HuH-7 (cell line): Measurements from ENCODE around the gene IQGAP1.

Experiments
- DNase-seq: peaks from one replicate; pipeline ENCODE4 v3.0.0; 2011; ENCODE audit warnings: low spot score

The IQGAP1 gene

DNA sequence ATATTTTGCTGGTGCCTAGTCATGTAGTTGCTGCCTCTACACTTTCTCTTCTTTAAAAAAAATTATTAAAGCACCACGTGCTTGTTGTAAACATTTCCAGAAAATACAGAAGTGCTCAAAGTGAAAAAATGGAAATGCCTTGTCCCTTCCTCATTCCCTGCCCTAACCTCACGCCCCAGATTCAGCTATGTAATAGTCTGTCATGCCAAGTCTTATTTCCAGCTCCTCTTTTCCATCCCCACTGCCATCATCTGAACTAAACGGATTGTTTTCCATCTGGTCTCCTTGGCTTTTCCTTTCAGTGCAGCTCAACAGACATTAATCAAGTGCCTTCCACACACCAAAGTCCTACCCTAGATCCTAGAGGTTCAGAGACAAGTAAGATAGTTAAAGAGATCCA is 20.5 kb upstream of the IQGAP1 start:
- DNase-seq: no peak

DNA sequence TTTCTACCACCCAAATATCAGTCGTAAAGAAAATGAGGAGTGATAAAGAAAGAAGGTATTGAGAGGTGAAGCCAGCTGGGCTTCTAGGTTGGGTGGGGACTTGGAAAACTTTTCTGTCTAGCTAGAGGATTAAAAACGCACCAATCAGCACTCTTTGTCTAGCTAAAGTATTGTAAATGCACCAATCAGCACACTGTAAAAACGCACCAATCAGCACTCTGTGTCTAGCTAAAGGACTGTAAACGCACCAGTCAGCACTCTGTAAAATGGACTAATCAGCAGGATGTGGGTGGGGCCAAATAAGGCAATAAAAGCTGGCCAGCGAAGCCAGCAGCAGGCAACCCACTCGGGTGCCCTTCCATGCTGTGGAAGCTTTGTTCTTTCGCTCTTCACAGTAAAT is 13.0 kb upstream of the IQGAP1 start:
- DNase-seq: no peak

DNA sequence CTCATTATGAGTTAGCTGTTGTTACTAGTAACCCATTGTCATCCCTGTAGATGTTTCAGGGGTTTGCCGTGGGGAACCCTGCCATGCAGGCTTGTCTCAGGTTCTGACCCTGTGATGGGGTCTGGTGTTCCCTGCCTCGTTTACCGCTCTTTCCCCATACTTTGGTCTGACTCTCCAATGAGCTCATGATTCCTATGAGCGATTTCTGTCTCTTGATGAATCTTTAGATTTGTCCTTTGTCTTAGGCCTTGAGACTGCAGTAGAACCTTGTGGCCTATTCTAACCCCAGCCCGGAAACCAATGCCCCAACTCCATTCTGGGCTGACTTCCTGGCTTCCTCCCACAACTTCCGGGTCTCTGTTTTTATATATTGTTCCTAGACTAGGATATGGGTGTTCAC is 11.3 kb upstream of the IQGAP1 start:
- no peak for DNase-seq

DNA sequence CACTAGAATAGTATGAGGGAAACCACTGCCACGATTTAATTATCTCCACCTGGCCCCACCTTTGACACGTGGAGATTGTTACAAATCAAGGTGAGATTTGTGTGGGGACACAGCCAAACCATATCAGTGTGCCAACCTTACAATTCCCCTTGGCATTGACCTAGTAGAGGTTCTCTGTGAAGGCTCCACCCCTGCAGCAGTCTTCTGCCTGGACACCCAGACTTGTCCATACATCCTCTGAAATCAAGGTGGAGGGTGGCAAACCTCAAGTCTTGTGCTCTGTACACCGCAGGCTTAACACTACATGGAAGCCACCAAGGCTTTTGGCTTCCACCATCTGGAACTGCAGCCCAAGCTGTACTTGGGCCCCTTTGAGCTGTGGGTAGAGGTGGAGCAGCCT is 8.8 kb upstream of the IQGAP1 start:
- DNase-seq: no peak

DNA sequence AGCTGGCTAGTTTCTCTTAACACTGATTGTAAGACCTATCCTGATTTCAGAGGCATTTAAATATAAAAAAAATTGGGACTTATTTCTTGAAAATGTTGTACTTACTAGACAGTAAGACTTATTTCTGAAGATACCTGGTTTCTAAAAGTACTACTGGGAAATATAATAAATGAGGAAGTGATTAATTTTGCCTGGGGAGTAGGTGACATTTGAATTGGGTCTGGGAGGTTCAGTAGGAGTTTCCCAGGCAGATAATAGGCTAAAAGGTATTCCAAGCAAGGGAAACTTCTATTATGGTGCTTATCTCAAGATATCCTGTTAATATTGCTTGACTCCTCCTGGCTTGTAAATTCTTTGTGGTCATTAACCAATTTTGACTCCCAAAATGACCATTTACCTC is 6.5 kb upstream of the IQGAP1 start:
- DNase-seq: no peak

DNA sequence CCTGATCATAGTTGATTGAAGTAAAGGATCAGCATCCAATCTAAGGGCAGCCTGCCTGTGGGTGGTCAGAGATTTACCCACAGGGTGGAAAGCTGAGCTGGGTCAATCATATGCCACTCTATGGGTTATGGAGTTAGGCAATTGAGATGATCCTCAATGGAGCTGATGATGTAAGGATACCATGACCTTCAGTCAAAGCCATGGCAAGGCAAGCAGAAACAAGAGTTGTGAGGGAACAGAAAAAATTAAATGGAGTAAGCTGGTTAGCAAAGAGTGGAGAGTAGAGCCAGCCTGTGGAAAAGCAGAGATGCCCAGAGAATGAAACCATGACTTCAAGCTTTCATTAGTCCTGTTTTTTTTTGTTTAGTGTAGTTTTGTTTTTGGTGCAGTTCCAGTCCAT is 5.7 kb upstream of the IQGAP1 start:
- no peak for DNase-seq

DNA sequence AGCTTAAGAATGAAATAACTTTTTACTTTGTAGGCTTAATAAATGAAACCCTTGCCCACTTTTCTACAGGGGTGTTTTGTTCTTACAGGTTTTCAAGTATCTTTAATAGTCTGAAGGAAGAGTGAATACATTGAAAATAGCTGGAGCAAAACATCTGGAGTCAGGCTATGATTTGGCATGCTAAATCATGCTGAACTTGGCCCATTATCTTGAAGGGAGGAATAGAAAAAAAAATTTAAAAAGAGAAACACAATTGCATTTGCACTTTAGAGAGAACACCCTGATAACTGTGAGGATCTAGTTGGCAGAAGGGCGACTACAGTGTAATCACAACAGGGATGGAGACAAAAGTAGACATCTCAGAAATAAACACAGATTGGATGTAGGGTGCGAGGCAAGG is 1.8 kb upstream of the IQGAP1 start:
- no peak for DNase-seq

DNA sequence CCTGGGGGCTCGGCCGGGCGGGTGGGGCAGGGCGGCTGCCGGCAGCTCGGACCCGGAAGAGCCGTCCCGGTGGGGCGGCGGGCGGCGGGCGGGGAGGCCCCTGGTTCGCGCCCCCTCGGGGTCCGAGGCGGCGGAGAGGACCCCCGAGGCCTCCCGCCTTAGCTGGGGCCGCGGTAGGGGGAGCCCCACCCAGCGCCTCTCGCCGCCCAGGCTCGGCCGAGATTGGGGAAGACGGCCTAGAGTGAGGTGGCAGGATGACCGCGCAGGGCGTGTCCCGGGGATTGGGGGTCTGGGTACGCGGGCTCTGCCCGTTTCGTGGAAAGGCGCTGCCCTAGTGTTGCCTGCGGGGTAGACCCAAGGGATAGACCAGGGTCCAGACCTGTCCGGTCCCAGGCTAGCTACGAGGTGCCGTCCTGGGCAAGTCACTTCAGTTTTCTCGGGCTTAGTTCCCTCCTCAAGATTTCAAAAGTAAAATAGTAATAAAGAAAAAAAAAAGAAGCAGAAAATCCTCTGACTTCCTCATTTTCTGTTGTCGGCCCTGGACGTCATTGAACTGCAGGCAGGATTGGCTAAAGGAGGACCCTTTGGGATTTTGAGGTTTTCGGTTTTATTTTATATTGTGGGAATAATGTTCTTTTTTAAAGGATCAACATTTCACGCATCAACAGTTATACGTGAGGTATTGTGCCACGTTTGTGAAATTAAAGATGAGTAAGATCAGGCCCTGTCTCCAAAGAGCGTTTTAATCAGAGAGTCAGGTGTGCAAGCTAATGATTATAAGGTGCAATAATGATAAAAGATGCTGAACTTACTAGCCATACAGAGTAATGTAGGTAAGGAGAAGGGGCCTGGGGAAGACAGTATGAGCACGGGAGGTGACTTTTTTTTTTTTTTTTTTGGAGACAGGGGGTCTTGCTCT is 679 bp downstream of the IQGAP1 start:
- DNase-seq: peak; percentile 48

DNA sequence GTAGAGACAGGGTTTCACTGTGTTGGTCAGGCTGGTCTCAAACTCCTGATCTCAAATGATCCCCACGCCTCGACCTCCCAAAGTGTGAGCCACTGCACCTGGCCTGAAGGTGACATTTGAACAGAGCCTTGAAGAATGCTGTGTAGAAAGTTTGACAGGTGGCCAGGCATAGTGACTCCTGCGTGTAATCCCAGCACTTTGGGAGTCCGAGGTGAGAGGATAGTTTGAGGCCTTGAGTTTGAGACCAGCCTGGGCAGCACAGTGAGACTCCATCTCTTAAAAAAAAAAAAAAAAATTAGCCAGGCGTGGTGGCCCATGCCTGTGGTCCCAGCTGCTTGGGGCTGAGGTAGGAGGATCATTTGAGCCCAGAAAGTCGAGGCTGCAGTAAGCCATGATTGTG is 1.5 kb downstream of the IQGAP1 start:
- DNase-seq: no peak

DNA sequence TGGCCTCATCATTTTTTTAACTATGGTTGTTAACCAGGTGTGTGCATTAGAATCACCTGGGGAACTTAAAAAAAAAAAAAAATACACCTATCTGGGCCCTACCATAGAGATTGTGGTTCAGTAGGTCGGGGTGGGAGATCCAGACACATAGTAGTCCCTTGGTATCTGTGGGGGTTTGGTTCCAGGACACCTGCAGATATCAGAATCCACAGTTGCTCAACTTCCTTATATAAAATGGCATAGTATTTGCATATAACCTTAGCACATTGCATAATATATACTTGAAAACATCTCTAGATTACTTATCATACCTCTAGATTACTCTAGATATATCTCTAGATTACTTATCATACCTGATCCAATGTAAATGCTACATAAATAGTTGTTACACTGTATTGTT is 5.0 kb downstream of the IQGAP1 start:
- no peak for DNase-seq

DNA sequence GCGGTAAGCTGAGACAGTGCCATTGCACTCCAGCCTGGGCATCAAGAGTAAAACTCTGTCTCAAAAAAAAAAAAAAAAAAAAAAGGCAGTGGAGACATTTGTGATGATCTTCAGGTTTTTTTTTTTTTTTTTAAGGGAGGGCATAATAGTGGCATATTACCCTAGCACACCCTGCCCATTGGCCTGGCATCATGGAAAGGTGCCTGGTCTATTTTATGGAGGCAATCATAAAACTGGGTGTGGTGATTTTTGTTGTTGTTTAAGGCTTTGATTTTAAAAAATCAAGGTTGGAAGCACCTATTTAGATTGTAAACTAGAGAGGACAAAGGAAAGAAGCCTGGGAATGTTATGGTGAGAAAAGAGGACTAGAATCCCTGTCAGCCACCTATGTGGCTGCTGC is 6.0 kb downstream of the IQGAP1 start:
- no peak for DNase-seq

DNA sequence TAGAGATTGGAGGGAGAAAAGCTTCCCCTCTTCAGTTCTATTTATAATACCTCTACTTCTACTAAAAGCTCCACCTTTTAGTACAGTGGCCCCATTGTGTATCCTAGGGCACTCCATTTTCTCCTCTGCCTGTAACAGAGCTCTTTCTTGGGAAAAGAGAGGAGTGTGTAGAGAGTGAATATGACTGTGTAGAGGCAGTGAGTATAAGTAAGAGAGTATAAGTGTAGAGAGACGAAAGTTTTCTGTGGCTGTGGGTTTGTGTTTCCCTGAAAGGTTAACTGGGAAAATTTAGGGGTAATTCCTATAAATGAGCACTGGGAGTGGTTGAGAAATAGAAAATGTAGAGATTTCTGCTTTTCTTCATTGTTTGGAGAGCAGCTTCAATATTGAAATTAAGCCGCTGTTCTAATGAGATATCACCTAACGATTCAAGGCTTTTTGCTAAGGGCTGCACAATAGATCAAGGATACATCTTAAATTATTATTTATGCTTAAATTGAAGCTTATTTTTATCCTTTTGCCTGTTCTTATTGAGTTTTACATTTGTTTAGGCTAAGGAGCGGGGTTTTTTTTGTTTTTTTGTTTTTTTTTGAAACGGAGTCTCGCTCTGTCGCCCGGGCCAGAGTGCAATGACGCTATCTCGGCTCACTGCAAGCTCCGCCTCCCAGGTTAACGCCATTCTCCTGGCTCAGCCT is 6.9 kb downstream of the IQGAP1 start:
- no peak for DNase-seq

DNA sequence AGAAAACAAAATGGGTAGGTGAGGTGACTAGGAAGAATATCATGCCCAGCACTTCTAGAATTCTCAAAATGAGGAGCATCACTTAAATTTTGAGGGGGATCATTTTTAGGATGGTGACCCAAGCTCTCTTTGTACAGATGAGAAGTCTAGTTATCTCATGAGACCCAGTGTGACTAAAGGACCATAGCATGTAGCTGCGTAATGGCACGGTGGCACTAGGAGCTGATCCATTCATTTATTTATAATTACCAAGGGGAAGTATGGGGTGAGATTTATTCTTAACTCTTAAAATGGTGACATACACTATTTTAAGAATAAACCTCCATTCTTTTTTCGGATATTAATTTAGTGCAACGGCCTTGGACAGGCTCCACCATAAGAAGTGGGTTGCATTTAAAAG is 8.3 kb downstream of the IQGAP1 start:
- DNase-seq: no peak

DNA sequence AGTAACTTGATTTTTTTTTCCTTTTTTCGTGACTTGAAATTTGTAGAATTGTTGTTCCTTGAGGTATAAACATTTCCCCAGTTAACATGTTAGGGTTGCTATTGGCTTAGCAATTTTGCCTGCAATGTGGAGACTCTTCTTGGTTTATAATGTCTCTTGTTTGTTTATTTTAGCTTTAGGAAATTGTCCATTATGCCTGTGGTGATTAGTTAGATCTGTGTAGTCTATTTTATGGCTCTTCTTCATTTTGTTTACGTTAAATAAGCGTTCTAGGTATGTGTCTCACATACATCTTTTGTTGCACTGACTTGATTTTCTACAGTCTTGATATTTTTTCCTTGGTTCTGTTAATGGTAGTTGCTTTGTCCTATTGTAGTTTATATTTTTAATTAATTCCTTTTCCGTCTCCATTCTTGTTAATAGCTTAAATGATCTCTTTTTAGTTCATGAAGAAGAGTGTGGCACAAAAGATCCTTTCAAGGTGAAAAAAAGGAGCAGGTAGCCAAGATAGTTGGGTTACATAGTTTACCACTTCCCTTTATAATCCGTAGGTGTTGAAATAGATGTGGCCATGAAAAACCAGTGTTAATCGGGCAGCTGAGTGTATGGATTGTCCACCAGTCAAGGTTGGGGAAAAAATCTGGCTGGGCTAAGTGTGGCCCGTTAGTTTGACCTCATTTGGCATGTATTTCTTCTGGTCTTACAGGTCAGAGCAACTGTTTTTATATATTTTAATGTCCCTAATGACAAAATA is 12.1 kb downstream of the IQGAP1 start:
- DNase-seq: no peak

DNA sequence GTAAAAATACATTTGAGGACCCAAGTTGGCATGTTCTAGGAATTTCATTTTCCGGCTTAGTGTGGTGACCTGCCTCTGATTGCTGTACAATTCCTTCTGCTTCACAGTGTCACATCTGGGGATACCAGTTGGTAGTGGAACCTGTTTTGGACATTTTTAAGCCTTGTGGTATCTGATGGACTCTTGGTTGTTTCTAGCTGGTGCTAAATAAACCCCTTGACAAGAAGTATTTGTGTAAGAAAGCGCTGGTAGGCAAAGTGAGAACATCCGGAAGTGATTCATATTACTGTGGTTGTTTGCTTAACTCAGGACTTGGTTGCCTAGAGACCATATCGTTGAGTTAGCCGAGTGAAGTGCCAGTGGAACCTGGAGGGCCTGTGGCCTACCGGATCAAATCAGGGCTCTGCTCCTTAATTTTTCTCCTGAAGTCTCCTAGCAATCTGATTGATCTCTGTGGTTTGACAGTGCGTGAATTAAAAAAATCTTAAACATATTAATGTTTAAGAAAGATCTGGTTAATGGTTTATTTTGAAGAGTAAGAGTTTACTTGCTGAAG is 12.8 kb downstream of the IQGAP1 start:
- DNase-seq: peak; percentile 75

DNA sequence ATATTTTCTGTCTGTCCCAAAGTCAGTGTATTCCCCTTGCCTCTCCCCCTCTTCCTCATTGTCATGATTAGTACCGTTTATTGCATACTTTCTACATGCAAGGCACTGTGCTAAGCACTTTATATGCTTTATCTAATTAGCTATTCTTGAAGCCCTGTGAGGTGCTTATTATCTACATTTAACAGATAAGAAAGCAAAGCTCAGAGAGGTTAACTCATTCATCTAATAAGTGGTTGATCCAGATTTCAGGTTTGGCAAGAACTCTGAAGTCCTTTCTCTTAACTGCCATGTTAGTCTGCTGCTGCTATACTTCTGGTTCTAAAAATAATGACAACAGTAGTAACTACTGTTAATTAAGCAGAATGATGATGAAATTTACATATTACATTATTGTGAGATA is 13.5 kb downstream of the IQGAP1 start:
- no peak for DNase-seq

DNA sequence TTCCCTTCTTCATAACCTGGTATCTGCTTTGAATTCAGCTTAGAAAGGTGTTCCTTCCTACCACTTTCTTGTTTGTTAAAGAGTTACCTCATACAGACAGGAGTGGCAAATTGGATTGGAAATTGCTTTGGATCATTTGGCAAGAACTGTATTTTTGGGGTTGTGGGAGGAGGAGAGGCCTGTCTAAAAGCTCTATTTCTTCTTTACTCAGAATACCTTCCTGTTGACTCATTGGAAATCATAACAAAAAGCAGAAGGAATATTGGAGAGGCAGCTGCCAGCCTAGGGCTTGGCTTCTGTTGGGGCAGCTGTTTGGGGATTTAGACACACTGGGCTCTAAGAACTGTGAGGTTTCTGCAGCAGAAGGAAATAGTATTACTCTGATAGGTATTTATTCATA is 14.2 kb downstream of the IQGAP1 start:
- DNase-seq: no peak

DNA sequence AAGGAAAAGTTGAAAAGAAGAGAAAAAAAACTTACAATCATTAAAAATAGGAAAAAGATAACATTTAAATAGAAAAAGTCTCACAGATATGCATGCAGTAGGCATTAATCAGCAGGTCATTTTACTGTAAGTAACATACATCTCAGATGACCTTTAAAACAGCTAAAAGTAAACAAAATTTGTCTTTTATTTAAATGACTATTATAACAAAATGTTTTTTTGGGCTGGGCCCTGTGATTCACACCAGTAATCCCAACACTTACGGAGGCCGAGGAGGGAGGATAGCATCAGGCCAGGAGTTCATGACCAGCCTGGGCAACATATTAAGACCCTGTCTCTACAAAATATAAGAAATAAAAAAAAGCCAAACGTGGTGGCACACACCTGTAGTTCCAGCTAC is 14.7 kb downstream of the IQGAP1 start:
- DNase-seq: no peak

DNA sequence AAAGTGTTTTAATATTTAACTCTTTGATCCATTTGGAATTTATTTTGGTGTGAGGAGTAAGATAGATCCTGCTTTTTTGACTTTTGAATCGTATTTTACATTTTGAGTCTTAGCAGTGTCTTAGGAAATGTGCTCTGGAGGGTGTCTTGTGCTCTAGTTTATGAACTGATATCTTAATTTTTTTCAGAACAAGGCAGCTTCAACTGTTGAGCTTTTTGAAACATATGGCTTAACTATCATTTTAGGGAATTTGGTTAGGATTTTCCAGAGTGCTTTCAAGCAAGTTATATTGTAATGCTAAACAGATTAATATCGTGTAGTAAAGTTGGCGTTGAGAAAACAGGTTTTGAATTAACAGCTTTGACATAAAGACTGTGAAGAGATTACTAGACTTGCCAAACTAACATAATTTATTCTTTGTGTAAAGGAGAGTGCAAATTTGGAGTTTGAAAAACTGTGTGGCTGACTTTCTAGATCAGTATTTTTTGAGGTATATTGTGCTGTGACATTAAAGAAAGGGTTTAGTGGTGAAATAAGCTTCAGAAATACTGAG is 17.1 kb downstream of the IQGAP1 start:
- DNase-seq: no peak

DNA sequence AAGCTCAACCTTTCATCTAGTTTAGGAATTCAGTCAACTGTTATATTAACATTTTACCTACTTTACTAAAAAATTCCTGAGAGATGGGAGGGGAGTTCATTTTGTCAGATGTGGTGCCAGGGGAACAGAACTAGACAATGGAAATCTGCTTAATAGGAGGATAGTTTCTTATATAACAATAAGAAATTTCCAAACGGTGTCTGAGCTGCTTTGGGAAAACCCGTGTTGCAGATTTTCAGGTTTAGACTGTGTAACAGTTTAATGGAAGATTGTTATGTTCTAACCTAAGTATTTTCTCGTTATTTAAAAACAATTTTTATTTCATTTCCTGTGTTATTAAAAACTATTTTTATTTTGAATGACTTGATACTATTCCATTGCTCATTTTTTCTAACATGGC is 19.3 kb downstream of the IQGAP1 start:
- DNase-seq: no peak

DNA sequence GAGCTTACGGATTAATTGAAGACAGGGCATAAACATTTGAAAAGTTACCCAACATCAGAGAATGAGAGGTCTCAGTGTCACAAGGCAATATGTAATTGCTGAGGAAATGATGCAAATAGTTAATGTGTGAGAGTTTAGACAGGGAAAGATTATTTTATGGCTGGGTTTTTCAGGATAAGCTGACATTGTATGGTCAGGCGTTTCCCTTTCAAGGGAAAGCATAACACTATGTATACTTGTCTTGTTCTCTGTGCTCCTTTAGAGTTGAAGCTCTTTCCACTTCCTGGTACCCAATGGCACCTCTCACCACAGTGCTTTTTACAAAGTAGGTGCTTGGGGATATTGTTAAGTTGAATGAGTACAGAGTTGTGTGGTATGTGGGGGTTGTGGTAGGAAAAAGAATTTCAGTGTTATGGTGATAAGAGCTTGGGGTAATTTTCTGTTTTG is 19.9 kb downstream of the IQGAP1 start:
- DNase-seq: no peak

DNA sequence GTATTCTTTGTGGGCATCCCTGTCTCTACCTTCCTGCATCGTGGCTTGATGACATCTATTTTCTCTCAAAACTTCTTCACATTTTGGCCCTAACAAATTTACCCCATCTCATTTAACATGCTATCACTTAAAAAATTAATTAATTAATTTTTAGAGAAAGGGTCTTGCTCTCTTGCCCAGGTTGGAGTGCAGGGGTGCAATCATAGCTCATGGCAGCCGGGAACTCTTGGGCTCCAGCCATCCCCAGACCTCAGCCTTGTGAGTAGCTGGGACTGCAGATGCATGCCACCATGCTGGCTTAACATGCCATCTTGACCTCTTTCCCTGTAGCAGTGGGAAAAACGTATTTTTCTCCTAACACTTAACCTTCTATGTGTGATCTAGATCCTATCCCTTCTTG is 20.6 kb downstream of the IQGAP1 start:
- no peak for DNase-seq
